Measurements from ENCODE around the gene PTPN4.

DNA sequence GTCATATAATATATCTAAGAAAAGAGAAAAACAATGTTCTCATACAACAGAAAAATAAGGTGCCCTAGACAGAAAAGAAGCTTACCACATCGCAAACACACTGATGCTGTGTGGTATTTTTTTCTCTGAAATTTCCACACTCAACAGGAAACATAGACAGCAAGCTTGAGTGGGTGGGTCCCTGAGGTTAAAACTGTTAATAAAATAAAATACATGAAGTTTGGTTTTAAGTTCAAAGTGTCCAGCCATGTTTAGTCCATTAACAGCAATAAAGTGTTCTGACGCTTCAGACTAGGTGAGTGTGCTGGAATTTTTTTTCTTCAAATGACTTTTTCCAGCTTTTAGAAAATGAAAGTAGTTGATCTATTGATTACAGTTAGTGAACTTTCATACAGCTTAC, 169.8 kb downstream of the PTPN4 start:
- TF ChIP-seq CTCF (IDR thresholded peaks at IDR 0.05) (no peak), EP300 (IDR thresholded peaks at IDR 0.05) (no peak), POLR2A (IDR thresholded peaks at IDR 0.05) (no peak)

All from tibial nerve (tissue), 4 donors.